Mucosa of stomach (tissue), 1 donor: ENCODE measurements around the gene IKZF3.
"Not testable (repeated sequence)": the region's sequence is repeated elsewhere in the genome, so short reads cannot be mapped to it uniquely, and the experiment has no call there.

Source experiments
- H3K27me3 ChIP-seq: one replicate; pipeline ENCODE4 v1.7.0; 2013; ENCODE audit warnings: mild to moderate bottlenecking, low read length; ENCODE audit not compliant: control insufficient read depth, insufficient read depth
- H3K36me3 ChIP-seq: one replicate; pipeline ENCODE4 v1.7.0; 2013; ENCODE audit warnings: low read length; ENCODE audit not compliant: control insufficient read depth, insufficient read depth
- H3K4me1 ChIP-seq: one replicate; pipeline ENCODE4 v1.7.0; 2013; ENCODE audit warnings: mild to moderate bottlenecking, low read length; ENCODE audit not compliant: control insufficient read depth, insufficient read depth
- H3K4me3 ChIP-seq: one replicate; pipeline ENCODE4 v1.7.0; 2013; ENCODE audit warnings: low read length
- H3K9ac ChIP-seq: one replicate; pipeline ENCODE4 v1.7.0; 2013; ENCODE audit warnings: mild to moderate bottlenecking, low read length, moderate library complexity
- H3K9me3 ChIP-seq: one replicate; pipeline ENCODE4 v1.7.0; 2013; ENCODE audit warnings: mild to moderate bottlenecking, low read length, moderate library complexity; ENCODE audit not compliant: control insufficient read depth
- donor health status: Pancreatic carcinoma.

IKZF3 gene

DNA sequence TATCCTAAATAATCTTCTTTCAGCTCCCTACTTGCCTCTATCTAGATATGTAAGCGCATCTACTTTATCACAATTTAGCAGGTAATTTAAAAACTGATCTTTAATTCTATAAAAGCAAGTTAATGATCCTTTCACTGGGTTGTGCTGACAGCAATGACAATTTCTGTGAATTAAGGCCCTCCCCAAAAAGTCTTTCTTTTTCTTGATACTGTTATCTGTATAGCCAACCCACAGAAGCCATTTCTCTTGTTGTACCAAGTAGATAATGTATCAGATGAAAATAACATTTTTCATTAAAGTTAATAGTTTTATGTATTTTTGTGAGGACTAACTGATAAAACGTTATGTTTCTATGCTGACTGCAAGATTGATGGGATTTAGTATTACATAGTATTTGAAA is 7.7 kb upstream of the IKZF3 start:
- Histone ChIP-seq H3K4me3 (no peak overlapping the region), H3K36me3 (no peaks in the 10 kb centered on the region), H3K9me3 (no peaks in the 10 kb centered on the region), H3K4me1 (no peaks in the 10 kb centered on the region), H3K9ac (no peak overlapping the region), H3K27me3 (peaks cover 21% of the 10 kb centered on the region)

DNA sequence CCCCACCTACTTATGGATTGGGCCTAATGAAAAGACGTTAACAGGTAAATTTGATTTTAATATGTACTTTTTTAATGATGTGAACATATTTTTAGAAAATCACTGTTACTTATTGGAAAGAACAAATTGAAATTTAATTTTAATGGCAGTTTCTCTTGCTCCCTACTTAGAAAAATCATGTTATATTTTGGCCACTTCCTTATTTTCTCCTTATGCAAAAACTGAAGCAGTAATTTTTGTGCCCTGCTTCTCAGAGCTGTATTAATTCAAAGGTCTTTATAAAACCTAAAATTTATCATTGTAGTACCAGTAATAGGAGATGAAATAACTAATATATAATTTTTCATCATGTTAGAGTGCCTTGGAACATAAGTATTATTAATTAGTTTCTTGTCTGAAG is 6.7 kb upstream of the IKZF3 start:
- H3K36me3 ChIP-seq, result no peaks in the 10 kb centered on the region
- H3K9me3 ChIP-seq, result no peaks in the 10 kb centered on the region
- H3K27me3 ChIP-seq, result peaks cover 29% of the 10 kb centered on the region
- H3K9ac ChIP-seq, result no peak overlapping the region
- no peaks in the 10 kb centered on the region for H3K4me1 ChIP-seq
- no peak overlapping the region for H3K4me3 ChIP-seq

DNA sequence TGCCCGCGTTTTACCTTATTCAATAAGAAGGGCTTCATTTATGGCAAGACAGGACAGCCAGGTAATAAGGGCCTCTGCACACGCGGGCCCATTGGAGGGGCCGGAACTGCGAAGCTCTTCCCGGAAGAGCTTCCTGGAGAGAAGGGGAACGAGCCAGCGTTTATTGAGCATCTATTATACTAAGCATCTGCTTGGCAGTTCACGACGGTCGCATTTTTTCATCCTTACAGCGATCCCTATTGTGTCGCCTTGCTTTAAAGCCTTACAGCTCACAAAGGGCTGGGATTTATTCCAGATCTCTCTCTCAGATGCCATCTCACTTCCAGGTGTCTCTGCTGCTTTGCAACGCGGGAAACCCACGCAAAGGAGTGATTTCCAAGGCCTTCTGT is 4.4 kb upstream of the IKZF3 start:
- Histone ChIP-seq H3K4me1 (peaks cover 11% of the 10 kb centered on the region), H3K9ac (no peak overlapping the region), H3K27me3 (peaks cover 40% of the 10 kb centered on the region), H3K4me3 (no peak overlapping the region), H3K9me3 (no peaks in the 10 kb centered on the region), H3K36me3 (no peaks in the 10 kb centered on the region)

DNA sequence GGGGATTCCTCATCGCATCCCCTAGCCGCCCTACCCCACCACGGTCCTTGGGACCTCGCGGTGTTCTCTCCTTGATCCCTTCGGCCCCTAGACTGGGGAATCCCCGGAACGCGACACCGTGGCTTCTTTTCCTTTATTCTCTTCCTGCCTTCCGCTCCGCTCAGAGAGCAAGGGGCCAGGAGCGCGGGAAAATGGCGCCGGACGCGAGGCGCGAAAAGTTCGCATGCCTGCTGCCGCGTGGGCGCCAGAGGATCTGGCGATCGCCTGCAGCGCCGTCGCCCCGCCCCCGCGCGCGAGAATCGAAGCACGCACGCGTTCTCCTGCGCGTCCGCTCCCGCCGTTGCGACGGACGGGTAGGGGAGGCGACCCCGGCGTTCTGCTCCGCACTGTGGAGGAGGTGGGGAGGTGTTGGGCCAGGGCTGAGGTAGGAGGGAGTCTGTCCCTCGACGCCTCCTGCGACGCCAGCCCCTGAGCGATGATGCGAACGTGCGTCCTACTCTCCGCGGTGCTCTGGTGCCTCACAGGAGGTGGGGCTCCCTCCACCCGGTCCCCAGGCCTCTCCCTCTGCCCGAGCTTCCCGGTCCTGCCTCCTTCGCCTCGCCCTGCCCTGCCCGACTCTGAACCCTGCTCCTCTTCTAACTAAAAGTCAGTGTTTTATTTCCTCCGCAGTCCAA is 3.9 kb upstream of the IKZF3 start, which contains the start of gene ZPBP2:
Gene ZPBP2, plus strand, starts transcription at position 323 of the 674 bp plus-strand sequence. Its CDS starts 153 bp downstream, at position 476.
- H3K36me3 ChIP-seq, result no peaks in the 10 kb centered on the region
- H3K9ac ChIP-seq, result no peak within 1 kb of the TSS
- H3K9me3 ChIP-seq, result no peaks in the 10 kb centered on the region
- peaks cover 12% of the 10 kb centered on the region for H3K4me1 ChIP-seq
- H3K27me3 ChIP-seq, result peaks cover 45% of the 10 kb centered on the region
- no peak within 1 kb of the TSS for H3K4me3 ChIP-seq

DNA sequence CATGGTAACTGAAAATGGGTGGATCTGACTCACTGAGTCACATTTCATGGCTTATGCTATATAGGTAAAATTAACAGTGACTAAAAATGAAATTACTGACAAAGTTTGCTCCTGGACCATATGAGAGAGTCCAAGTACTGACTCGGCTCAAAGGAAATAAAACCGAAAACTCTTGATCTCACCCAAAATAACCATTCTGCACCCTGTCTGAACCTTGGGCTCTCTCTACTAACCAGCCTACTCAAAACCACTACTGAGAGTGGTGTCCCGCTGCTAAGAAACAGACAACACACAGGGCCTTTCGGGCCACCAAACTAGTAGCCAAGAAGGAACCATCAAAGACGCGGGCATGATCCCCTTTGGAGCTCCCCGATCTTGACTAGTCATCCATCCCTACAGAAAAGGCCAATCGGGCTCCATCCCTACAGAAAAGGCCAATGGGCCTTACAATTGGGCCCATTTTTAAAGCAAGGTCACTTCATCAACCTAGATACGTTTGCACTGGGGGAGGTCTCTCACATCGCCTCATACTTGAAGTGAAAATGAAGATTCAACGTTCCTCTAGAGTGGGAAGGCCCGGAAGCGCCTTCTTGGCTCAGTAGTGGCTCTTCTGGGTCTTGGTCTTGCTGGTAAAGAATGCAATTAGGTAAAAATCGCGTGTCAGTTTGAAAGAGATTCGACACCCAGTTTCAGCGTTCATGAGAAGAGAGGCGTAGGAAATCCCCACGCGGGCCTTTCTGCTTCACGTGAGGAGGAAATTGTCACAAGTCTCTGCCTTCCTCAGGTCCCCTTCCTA is 3.2 kb upstream of the IKZF3 start:
- no peaks in the 10 kb centered on the region for H3K9me3 ChIP-seq
- no peak overlapping the region for H3K4me3 ChIP-seq
- no peaks in the 10 kb centered on the region for H3K36me3 ChIP-seq
- peaks cover 45% of the 10 kb centered on the region for H3K27me3 ChIP-seq
- H3K9ac ChIP-seq, result no peak overlapping the region
- H3K4me1 ChIP-seq, result peaks cover 12% of the 10 kb centered on the region

DNA sequence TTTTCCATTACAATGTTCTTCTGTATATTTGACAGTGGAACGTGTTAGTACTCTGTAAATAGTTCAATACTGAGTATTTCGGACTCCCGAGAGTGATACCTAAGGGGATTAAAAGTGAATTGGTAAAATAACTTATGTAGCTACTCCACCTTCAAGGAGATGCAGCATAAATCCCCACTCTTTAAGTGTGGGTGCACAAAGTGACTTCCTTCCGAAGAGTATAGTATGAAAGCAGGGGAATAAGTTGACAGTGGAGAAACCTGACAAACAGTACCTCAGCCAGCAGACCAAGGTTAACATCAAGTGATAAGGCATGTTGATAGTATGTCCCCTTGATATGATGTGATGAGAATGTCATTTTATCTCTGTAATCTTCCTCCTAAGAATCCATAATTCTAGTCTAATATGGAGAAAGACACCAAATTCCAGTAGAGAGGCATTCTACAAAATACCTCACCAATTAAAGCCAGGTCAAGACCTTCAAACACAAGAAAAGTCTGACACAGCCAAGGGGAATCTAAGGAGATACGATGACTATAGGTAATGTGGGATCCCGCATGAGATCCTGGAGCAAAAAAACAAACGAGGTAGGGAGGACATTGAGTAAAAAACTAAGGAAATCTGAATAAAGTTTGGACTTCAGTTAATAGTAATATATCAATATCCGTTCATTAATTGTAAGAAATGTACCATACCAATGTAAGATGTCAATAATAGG is 2.1 kb upstream of the IKZF3 start:
- Histone ChIP-seq H3K4me1 (peaks cover 12% of the 10 kb centered on the region), H3K36me3 (no peaks in the 10 kb centered on the region), H3K9ac (no peak overlapping the region), H3K9me3 (no peaks in the 10 kb centered on the region), H3K4me3 (no peak overlapping the region), H3K27me3 (peaks cover 45% of the 10 kb centered on the region)

DNA sequence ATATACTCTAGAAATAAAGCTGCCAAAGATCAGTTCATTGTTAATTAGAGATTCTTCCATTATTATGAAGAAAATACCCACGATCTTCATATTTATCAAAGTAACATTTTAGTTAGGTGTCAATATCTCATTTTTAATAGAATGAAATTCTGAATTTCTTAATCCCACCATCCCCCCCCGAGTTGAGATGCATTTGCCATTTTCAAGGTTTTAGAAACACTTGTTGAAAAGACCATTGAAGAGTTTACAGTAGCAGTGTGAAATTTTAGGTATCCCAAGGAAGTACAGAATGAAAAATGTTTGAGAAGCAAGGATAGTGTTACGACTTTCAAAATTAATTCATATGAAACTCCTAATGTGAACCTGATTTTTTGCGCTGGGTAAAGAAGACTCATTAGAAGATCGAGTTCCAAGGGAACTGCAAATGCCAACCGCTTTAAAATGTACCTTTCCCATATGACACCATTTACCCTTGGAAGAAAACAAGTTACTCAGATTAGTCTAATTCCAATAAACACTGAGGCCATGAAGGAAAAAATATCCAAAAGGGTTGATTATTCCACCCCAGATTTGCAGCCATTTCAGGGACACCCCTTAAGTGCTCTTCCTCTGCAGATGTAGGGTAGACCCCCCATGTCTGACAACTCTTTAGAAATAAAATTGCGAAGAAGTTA is 731 bp downstream of the IKZF3 start:
- no peak overlapping the region for H3K4me3 ChIP-seq
- no peaks in the 10 kb centered on the region for H3K9me3 ChIP-seq
- no peaks in the 10 kb centered on the region for H3K36me3 ChIP-seq
- H3K27me3 ChIP-seq, result peaks cover 45% of the 10 kb centered on the region
- H3K4me1 ChIP-seq, result peaks cover 12% of the 10 kb centered on the region
- no peak overlapping the region for H3K9ac ChIP-seq

DNA sequence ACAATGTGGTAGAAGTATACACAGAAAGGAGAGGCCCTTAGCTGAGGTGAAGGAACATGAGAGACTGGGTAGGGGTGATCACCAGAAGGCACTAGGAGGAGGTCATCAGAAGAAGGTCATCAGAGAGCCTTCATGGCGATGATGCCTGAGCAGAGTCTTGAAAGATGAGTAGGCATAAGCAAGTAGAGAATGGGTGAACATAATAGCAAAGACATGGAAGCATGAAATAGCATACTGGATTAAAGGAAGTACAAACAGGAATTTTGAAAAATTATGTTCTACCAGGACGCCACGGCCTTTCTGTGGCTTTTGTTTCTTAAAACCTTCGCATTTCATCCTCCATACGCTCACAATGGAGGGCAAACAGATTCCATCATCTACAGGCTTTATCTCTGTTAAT is 2.9 kb downstream of the IKZF3 start:
- Histone ChIP-seq H3K36me3 (no peaks in the 10 kb centered on the region), H3K27me3 (peaks cover 25% of the 10 kb centered on the region), H3K4me1 (peaks cover 12% of the 10 kb centered on the region), H3K9ac (no peak overlapping the region), H3K4me3 (no peak overlapping the region), H3K9me3 (no peaks in the 10 kb centered on the region)

DNA sequence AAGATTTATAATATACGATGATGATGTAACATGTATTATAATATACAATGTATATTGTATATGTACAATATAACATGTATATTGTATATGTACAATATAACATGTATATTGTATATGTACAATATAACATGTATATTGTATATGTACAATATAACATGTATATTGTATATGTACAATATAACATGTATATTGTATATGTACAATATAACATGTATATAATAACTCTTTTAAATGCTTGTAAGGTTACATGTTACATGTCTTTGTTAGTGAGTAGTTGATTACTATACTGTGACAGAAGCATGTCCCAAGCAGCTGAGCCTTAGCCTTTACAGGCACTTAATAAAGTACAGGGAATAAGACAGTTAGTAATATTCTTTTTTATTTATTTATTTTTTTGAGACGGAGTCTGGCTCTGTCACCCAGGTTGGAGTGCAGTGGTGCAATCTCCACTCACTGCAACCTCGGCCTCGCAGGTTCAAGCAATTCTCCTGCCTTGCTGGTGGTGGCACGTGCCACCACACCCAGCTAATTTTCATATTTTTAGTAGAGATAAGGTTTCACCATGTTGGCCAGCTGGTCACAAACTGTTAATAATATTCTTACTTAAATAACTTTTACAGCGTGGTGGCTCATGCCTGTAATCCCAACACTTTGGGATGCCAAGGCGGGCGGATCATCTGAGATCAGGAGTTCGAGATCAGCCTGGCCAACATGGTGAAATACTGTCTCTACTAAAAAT is 8.0 kb downstream of the IKZF3 start:
- not testable (repeated sequence) for H3K36me3 ChIP-seq, H3K9me3 ChIP-seq, H3K4me3 ChIP-seq, H3K27me3 ChIP-seq, H3K4me1 ChIP-seq, H3K9ac ChIP-seq

DNA sequence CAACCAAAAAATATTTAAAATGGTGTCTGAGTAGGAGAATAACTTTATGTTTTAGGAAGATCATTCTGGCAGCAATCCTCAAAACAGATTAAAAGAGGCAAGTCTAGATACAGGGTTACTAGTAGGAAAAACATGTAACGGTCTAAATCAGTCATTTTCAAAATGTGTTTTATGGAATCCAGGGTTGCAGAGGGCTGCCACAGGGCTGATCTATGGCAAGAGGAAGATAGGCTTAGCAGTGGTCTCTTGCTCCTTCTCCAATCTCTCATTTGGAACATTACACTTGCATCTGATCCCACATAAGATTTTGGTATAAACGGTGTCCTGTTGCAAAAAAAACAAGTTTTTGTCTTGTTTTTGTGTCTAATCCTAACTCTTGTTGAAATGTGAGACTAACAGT is 9.2 kb downstream of the IKZF3 start:
- H3K36me3 ChIP-seq, result no peaks in the 10 kb centered on the region
- H3K9ac ChIP-seq, result no peak overlapping the region
- no peaks in the 10 kb centered on the region for H3K27me3 ChIP-seq
- H3K9me3 ChIP-seq, result no peaks in the 10 kb centered on the region
- H3K4me3 ChIP-seq, result no peak overlapping the region
- H3K4me1 ChIP-seq, result no peaks in the 10 kb centered on the region

DNA sequence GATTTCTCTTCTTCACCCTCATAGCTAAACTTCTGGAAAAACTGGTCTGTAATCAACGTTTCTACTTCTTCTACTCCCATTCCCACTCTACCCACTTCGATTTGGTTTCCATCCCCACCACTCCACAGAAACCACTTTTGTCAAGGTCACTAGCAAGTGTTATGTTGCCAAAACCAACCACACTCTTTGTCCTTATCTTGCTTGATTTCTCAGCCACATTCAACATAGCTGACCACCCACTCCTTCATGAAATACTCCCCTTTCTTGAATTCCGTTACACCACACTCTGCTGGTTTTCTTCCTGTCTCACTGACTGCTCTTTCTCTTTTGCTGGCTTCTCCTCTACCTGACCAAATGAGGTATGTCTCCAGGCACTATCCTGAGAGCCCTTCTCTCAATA is 11.9 kb downstream of the IKZF3 start:
- Histone ChIP-seq H3K27me3 (no peaks in the 10 kb centered on the region), H3K9me3 (no peaks in the 10 kb centered on the region), H3K4me1 (no peaks in the 10 kb centered on the region), H3K36me3 (no peaks in the 10 kb centered on the region), H3K9ac (no peak overlapping the region), H3K4me3 (no peak overlapping the region)
